GM12873 (cell line): Measurements from ENCODE around the gene GJC2.

Source experiments
- TF ChIP-seq, protein P1 (sequence below): IDR thresholded peaks from 2 replicates; pipeline ENCODE4 v1.5.1; 2012; ENCODE audit warnings: low read depth, mild to moderate bottlenecking, moderate library complexity, low read length, control low read depth; ENCODE audit not compliant: insufficient read depth; ENCODE audit errors: missing control alignments

Gene GJC2

DNA sequence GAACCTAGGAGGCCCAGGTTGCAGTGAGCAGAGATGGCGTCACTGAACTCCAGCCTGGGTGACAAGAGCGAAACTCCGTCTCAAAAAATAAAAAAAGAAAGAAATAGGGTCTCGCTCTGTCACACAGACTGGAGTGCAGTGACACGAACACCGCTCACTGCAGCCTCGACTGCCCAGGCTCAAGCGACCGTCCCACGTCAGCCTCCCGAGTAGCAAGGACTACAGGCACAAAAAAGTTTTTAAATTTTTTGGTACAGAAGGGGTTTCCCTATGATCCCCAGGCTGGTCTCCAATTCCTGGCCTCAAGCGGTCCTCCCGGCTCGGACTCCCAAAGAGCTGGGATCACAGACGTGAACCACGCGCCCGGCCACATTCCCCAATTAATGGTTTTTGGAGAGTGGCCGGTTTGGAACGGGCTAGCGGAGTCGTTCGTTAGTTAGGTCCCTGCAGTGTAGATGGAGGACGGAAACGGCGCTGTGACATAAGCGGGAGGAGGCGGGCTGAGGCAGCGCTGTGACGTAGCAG is 10.3 kb upstream of the GJC2 start:
- TF ChIP-seq, protein P1, sequence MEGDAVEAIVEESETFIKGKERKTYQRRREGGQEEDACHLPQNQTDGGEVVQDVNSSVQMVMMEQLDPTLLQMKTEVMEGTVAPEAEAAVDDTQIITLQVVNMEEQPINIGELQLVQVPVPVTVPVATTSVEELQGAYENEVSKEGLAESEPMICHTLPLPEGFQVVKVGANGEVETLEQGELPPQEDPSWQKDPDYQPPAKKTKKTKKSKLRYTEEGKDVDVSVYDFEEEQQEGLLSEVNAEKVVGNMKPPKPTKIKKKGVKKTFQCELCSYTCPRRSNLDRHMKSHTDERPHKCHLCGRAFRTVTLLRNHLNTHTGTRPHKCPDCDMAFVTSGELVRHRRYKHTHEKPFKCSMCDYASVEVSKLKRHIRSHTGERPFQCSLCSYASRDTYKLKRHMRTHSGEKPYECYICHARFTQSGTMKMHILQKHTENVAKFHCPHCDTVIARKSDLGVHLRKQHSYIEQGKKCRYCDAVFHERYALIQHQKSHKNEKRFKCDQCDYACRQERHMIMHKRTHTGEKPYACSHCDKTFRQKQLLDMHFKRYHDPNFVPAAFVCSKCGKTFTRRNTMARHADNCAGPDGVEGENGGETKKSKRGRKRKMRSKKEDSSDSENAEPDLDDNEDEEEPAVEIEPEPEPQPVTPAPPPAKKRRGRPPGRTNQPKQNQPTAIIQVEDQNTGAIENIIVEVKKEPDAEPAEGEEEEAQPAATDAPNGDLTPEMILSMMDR, result no peak

- TF ChIP-seq, protein P1, result no peak
Observed at GRCh38 chr1:228139931-228140723, 9.6 kb upstream of the GJC2 start, which contains the start of gene GUK1. GUK1 (plus strand) TSS chr1:228140279; CDS start chr1:228140303, 24 bp downstream.

DNA sequence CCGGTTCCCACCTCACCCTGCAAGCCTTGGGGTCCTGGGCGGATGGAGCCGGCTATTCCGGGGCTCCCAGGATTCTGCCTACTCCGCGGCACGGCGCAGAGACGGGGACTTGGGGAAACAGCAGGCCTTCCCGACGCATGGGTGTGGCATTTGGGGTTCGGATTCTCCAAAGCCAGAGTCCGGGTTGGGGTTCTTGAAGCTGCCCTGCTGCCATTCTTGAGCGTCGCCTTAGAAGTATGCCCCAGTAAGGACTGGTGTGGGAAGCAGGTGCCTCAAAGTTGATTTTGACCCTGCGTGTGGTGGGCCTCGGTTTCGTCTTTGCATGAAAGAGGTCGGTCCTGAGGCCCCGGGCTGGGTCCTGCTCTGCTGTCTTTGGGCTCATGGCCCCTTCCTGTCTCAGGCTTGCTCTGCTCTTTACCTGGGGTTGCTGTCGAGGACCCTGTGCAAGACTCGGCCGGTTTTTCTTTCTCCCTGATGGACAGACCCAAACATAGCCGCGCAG is 9.0 kb upstream of the GJC2 start:
- TF ChIP-seq, protein P1, result no peak

DNA sequence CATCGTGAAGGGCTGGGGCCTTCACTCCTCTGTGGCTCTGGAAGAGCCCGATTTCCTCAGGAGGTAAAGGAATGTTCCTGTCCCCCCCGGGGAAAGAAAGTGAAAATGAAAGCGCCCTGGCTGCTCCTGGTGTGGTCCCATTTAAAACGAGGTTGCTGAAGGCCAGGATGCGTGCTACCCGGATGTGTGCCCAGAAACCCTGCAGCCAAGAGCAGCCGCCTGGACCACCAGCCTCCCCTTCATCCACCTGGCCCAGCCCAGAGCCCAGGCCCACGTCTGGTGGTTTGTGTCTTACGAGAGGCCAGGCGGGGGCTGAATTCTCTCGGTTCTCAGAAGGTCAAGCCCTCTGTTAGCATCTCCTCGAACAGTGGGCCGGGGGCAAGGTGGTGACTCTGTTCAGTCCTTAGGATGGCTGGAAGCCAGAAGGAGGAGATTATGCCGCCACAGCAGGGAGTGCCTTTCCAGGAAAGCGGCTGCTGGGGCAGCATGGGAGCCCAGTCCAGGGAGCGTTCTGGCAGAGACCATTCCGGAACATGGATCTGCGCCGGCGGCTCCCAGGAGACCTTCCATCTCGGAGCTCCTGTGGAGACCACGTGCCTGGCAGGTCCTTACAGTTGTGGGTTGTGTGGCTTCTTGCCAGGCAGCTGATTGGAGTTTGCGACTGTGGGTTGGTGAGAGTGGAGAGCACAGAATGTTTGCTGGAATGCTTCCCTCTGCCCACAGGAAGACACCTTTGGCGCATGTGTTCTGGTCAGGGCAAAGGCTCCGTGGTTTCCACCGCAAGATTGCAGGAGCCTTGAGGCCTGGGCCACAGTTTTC is 8.3 kb upstream of the GJC2 start:
- TF ChIP-seq, protein P1, result no peak

GRCh38 chr1:228142155-228142691 is 7.5 kb upstream of the GJC2 start:
- TF ChIP-seq, protein P1, result no peak

DNA sequence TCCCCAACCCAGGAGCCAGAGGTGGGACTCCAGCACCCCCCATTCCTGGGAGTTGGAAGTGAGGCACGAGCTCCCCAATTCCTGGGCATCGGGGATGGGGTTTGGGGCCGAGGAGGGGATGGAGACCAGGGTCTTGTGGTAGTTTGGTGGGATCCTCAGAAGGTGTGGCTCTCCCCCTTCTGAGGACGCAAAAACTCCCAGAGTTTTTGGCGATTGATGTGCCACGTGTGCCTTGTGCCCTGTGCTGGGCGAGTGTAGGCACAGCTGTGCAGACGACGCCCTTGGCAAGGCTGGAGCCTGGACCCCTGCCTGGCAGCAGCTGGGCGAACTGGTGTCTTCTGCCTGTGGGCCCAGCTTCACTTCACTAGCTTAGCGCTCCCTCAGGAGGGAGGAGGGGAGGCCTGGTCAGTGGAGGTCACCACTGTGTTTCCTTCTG is 7.0 kb upstream of the GJC2 start:
- TF ChIP-seq, protein P1, result no peak
